ENCODE results near the gene LAMA2.

Gene LAMA2

DNA sequence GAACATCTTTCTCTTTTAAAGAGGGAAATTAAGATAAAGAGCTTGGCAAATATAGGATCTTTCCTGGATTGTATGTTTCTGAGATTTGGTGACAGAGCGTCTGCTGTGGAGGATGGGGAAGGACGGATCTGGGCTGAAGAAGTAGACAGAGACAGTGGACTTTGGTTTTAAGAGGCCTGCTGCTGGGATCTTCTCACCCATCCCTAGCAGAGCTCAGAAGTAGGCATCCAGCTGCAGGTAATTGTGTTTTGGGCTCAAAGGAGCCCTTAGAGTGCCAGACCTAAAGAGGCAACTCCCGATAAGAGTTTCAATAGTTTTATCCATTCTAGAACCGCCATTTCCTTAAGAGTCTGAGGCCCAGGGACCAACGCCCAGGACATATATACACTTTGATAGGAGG lies 20.8 kb downstream of the LAMA2 start:
- no peak for DNase-seq

DNA sequence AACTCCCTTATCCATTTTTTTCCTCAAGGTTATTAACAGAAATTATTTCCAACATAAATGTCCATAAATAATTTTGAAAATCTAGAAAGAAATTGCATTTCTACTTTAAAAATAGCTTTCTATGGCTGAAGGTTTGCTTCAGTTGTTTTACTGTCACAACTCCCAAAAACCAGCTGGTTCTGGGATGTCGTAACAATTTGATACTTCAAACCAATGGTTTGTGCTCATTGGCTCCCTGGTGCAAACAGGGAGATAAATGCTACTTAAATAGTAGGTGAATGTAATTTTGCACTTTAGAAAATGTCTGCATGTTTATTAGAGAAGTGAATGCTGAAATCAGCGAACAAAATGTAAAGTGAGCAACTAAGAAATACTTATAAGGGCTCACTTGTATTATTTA lies 31.1 kb downstream of the LAMA2 start:
- no peak for DNase-seq

DNA sequence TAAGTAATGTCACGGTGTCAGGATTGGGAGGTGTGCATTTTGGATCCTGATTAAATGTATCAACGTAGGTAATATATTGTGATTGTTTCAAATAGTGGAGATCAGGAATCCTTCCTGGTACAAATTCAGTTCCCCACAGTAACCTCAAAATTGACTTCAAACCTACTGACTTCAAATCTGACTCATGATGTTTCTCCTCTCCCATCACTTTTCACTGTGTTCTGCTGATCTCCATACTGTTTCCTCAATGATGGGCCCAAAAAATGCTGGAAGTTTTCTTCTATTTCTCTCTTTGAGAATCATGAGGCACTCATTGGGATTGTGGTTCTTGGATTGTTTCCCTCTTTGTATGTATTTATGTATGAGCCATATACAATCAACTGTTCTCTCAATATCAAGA lies 35.9 kb downstream of the LAMA2 start:
- no peak for DNase-seq

DNA sequence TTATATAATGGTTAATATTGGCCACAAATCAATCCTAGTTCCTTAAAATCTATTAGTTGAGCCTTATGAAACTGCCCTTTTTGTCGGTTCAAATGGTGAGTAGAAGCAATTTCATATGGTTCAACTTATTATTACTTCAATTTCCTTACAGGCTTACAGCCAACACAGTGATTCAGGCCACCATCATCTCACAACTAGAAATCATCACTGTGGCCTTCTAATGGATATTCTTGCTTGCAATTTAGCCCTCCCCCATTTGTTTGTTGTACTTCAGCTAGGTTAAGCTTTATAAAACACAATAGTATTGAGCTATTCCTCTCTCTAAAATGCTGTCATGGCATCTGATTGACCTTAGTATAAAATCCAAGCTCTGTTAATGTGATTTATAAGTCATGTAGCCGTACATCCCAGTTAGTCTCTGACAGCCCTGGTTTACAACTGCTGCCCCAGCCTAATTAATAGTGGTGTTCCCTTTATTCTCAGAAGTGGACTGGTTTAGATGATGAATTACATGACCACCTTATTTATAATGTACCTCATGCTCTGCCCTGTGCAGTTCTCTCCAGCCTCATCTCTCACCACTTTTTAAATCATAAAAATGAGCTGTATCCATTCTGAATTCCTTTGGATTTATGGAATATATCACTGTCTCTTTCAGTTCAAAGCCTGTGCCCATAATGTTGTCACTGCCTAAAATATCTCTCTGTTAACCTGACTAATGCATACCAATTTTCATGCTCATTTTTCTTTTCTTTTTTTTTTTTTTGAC lies 36.7 kb downstream of the LAMA2 start:
- no peak for DNase-seq

DNA sequence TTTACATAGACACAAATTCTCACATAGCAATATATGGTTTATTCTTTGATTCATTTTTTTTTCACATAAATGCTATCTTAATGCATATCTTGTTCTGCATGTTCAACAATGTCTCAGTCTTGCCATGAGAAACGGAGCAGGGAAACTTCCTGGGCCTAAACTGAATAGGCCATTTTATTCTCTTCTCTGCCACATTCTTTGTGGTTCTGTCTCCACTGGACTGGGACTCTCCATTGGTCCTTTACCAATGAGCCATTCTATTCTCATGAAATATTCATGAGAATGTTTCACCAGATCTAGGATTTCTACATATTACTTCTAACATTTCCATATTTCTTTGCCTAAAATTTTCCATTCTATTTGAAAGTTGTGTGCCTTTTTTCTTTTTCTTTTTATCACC lies 42.8 kb downstream of the LAMA2 start:
- DNase-seq: no peak

DNA sequence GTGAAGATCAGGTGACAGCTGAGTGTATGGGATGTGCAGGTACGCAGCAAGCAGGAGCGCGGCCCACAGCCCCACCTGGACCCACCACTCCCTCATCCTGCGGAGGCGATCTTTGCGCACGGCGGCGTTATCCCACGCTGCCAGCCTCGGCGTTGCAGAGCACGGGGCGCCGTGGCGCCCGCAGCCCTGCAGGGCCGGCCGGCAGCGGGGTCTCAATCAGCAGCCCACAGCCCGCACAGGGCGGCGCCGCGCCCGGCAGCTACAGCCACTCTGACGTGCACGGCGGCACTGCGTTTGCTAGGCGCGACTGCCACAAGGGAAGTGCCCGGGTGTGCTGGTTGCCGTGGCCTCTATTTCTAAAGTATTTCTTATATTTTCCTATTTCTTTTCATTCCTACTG lies 46.9 kb downstream of the LAMA2 start:
- no peak for DNase-seq

DNA sequence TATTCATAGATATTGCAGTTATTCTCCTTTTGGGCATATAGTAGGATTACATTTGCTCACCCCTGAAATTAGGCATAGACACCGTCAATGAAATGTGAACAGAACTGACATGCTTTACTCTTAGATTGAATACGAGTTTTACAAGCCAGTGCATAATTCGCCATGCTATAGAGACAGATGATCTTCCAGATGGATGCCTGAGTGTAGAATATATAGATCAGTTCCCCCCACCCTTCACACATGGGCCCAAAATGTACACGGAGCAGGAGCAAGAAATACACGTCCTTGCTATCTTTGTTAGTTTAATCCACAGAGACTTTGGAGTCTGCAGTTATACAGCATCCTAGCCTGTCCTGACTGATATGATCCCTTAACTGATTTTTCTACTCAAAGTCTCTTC lies 47.4 kb downstream of the LAMA2 start:
- no peak for DNase-seq

DNA sequence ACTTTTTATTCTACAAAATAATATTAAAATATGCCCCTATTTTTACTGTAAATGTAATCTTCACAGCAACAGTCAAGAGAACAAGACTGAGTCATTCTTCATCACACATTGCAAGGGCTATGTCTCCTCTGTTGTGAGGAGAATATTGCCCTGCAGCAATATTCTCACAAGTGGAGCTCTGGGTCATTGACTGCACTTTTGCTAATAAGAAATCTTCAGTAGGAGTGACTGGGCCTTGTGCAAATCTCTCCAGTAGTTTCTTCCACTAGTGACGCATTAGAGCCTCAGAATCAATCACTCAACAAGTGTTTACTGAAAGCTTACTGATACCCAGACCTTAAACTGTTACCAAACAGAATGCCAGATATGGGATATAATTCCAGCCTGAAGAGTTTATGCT lies 49.1 kb downstream of the LAMA2 start:
- DNase-seq: no peak

DNA sequence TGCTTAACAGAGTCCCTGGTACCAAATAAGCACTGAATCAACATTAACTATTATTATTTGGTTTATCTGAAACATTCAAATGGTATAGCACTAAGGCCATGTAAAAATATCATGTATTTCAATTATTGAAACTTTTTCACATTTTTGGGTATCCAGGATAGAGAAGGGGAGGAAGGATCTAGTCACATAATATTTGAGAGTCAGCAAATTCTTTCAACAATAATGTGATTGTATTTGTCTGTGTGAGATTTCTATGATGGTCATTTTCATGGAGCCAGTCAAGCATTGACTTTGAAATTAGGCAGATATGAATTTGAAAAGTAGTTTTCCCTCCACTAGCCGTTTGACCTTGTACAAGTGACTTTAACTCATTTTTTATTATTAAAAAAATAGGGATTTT lies 67.9 kb downstream of the LAMA2 start:
- no peak for DNase-seq

DNA sequence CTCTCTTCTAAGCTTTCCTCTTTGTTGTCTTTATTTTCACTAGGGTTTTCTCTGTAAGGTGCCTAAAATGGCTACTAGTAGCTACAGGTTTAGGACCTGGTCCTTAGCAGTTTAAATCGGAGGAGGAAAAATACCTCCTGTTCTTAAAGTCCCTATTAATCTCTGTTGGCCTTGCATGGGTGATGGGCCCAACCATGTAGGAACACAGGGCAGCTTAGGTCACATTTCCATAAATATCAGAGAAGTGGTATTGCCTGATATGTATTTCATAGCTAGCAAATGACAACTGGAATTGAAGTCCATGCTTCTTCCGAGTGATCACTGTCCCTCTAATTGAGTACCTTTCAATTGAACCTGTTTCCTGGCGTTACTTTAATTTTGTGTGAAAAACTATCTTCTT lies 70.0 kb downstream of the LAMA2 start:
- no peak for DNase-seq

DNA sequence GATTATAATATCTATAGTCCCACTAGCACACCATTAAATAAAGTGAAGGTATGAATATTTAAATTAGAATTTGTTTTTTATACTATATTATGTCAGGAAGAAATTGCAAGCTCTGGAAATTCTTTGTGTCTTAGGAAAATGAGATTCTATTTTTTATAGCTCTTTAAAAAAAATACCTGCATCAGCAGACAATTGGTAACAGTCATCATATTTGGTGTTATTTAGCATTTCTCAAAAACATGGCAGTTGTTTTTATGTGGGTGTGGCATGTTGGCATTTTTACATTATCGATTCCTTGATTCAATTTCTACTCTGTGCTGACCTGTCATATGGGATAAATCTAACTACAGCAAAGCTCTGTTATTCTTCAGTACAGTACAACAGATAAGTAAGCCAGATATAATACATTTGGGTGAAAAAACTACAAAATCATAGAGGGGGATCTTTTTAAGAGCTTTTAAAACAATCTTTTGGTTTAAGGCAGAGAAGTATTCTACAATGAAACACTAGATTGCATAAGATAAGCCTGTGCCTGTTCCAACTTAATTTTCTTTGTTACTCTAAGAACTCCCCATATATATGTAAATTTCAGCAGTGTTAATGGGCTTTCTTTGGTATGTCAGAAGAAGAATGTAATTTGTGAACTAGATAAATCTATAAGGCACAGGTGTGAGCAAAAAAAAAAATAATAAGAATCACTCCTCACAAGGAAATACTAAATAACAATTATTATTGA lies 71.5 kb downstream of the LAMA2 start:
- no peak for DNase-seq

DNA sequence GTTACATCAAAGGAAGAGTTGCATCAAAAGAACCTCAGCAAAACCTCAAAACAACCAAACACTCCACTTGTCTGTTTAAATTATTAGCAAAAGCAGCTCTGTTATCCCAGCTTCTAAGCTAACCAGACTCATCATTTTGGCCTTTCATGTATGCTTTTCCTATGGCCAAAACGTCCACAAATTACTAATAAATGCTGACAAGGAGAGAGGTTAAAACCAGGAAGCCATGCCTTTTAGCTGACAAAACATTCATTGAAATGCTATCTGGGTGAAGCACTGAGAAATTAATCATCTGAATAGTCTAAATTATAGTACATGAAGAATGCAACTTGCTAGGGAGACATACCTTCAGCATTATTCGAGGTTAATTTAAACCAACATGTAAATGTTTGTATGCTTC lies 80.6 kb downstream of the LAMA2 start:
- DNase-seq: no peak

DNA sequence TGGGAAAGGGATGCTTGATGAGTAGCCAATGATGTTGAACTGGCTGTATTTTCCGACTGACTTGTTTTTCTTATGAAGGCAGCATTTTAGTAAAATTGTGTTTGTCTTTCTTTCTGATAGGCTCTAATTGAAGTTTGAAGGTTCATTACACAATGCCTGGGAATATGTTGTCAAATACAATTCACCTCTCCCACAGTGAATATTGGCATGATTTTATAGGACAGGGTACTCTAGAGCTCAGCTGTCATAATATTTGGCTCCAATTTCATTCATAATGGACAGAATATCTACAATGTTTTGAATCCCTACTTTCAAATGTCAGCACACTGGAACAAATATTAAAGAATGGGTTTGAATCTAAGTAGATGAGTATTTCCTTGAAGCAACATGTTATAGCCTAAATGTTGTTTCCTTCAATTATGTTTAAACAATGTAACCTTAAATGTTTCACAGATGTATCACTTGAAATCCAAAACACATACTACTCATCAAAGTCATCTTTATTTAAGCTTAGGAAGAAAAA lies 81.4 kb downstream of the LAMA2 start:
- no peak for DNase-seq

DNA sequence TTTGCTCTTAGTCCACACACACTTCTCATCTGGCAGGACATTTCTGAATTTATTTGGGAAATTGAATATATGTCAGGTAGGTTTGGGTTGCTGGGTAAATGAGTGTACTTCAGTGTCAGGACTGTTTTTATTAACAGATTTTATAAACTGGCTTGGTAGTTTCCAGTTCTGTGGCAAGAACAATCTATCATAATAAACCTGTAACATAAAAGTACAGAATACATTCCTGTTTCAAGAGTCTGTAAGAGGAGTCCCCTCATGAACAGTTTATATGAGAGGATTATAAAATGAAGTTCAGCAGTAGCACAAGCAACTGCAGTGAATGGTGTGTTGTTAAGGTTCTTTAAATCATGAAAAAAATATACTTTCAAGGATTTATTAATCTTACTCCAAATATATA lies 81.8 kb downstream of the LAMA2 start:
- DNase-seq: no peak

DNA sequence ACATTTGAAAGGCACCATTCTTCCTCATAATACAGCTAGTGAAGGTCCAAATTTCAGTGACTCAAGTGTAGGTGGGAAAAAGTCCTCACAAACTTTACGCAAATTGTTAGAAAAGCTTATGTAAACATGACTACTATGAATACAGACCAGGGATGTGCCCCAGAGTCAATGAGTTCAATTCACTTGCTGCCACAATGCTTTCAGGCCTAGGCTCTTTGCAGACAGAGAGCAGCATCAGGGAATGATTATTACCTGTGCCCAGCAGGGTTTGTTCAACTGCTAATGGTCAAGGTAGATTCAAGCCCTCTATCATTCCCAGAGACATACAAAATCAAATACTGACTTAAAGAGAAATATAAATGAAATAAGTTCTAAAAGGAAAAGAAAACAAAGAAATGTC lies 84.0 kb downstream of the LAMA2 start:
- no peak for DNase-seq

DNA sequence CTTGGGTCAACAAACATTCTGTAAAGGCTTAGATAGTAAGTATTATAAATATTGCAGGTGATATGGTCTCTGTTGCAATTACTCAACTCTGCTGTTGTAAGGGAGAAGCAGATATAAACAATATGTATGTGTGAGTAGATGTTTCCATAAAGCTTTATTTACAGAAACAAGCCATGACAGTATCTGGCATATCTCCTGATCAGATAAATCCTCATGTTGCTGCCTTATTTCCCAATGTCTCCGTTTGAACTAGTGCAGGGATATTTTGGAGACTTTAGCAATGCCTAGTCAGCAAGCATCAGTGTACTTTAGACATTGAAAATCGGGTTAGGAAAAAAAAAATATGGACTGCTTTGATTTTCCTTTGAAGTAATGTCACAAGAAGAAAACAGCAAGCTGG lies 96.1 kb downstream of the LAMA2 start:
- DNase-seq: no peak

DNA sequence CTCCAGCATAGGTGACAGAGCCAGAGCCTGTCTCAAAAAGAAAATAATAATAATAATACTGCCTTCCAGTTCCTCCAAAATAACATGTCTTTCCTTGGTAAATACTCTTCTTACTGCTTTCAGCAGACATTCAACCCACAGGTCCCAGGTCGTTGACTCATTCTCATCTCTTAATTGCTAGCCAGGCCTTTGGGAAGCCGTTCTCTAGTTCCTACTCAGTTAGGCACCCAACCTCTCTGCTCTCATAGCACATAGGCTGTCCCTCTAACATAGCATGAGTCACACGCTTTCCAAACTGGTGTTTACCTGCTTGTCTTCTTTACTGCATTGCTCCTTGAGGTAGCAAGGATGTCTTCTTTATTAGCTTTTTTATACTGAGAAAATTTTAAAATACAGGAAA lies 98.8 kb downstream of the LAMA2 start:
- no peak for DNase-seq

DNA sequence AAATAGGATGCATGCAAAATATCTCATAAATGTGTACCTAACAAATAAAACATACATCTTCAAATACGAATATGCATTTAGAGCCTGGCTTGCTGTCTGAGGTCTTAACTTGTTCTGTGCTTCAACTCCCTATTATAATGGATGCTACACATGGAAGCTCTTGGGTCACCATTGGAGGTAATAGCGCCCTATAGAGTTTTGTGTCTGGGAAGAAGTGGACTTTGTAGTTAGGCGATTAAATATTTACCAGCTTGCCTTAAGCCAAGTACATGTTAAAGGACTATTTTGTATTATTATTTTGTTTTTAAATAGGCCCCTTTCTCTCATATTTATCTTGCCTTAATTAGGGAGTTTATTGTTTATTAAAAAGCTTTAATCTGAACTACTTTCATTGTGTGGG lies 107.4 kb downstream of the LAMA2 start:
- no peak for DNase-seq

DNA sequence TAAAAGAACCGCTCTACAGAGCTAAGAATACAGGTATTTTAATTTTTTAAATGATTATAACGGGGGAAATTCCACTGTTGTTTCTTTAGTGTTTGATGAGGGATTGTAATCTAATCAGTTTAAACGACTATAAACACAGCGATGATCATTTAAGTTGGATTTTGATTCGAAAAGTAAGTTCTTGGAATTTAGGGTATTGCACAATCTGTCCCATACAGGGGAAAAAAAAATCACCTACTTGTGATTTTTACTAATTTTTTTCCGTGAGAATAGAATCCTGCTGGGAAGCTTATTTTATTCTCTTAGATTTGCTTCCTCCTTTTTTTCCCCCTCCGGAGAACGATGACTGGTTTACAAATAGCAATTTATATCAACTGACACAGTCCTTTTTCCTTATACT lies 108.0 kb downstream of the LAMA2 start:
- DNase-seq: no peak

DNA sequence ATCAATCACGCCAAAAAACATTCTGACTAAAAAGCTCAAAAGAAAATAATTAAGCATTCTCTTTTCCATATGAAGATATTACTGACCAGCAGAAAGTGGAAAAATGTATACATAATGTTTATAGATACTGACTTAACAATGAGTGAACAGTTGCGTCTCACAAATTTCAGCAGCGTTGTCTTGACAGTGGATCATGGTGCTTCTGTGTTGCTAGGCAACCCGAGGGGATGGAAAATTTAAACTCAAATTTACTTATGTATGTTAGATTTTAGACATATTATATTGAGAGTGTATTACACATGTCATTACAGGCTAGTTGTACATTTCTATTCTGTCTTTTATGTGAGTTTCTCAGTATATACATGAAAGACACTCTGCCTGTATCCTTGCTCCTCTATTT lies 110.2 kb downstream of the LAMA2 start:
- no peak for DNase-seq

DNA sequence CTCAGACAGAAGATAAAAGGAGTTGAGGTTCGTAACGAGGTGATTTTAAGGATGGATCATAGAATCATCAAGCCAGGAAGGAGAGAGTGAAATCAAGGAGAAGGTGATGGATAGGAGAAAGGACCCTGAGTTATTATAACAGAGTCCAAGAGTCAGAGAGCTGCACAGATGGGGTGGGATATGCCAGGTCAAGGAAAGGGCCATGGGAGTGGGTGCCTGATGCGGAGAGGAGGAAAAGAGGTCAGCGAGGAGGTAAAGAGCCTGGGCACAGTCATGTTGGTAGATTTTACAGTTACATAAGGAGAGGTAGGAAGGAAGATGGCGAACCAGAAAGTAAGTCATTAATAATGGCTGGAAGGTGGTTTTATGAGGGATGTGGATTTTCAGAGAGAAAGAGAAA lies 114.9 kb downstream of the LAMA2 start:
- DNase-seq: no peak

DNA sequence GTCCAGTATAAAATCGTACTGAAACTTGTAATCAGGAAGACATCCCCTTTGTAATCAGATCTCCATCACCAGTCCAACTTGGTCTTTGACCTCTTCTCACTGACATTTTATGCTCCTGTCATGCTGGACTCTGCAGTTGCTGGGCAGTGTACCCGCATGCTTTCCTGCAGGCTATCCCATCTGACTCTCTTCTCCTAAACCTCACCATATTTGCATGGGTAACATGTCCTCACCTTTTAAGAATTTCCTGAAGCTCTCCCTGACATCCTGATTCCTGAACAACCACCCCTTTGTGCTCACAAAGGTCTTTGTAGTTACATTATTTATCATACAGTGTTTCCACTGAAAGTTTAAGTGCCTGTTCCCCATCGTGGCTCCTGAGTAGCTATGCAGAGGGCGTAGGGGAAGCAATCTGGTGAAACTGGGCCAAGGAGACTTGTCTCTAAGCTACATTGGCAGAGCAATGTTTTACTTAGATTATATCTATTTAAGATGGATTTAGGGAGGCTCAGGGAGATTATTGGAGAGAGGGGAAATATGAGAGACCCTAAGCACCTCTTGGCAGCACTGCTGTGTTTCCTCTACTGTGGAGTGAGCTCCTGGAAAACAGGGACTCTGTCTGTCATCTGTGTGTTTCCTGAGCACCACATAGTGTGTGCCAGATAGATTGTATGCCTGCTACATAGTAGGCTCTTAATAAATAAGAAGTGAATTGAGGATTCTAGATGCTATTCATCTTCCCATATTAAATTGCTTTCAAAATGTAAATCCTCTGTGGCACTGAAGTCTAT lies 124.0 kb downstream of the LAMA2 start:
- DNase-seq: no peak

DNA sequence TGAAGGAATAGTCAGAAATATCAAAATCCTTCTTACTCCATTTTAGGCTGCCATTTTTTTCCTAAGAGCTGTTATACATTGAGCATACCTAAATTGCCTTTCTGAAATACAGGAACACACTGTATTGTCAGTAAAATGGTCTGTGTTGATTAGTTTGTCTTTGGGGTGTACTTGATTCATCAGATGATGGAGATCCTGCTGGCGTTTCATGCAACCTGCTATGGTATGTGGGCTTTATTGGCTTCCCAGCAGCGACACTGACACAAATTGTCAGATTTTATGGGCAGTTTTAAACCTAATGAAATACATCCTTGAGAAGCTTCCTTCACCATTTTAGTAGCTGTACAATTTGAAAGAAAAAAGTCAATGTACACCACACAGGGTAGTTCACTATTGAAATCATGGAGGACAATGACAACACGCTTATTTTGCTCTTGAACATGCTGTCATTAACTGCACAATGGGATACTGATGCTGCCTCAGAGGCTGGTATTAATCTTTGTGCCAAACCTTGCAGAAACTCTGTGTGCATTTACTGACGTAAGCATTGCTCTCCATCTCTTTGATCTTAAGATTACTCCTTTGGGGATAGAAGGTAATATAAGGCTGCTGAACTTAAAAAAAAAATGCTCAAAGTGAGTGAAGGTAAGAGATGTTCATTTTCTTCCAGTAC lies 124.9 kb downstream of the LAMA2 start:
- DNase-seq: no peak
